GM10266 (cell line): Measurements from ENCODE around the gene SLC6A6.

ENCODE experiments used
- DNase-seq: peaks from one replicate; pipeline ENCODE4 v3.0.0; 2012; ENCODE audit errors: extremely low spot score
- TF ChIP-seq, protein P1 (sequence below): IDR thresholded peaks from 2 replicates; pipeline ENCODE4 v1.5.1; 2012; ENCODE audit warnings: mild to moderate bottlenecking, low read depth; ENCODE audit not compliant: control insufficient read depth, insufficient read depth; ENCODE audit errors: missing control alignments

The SLC6A6 gene

DNA sequence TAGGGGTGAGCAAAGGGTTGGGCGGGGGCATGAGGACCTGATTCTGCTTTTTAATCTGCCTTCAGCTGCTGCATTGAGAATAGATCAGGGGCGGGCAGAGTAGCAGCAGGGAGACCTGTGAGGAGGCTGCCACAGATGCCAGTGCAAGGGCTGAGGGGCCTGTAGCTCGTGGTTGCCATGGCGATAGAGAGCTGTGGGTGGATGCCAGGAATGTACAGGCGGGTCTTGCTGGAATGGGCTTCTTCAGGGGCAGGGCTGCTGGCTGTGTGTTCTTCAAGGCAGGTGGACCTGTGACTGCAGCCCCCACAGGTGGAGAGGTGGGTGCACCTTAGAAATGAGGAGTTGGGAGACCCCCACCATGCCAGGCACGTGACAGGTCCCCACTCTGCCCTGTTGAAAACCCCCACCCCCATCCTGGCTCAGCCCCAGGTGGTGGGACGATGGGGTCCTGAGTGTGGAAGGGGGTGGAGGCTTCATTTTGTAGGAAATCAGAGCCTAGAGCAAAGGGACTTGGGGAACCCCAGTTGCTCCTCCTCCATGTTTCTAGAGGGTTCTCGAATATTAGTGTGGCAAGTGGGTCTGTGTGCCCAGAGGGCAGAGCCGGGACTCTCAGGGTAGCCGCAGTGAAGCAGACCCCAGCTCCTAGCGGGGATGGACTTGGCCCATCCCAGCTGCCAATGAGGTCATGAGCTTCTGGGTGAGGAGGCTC, 38.3 kb downstream of the SLC6A6 start:
- TF ChIP-seq, protein P1, sequence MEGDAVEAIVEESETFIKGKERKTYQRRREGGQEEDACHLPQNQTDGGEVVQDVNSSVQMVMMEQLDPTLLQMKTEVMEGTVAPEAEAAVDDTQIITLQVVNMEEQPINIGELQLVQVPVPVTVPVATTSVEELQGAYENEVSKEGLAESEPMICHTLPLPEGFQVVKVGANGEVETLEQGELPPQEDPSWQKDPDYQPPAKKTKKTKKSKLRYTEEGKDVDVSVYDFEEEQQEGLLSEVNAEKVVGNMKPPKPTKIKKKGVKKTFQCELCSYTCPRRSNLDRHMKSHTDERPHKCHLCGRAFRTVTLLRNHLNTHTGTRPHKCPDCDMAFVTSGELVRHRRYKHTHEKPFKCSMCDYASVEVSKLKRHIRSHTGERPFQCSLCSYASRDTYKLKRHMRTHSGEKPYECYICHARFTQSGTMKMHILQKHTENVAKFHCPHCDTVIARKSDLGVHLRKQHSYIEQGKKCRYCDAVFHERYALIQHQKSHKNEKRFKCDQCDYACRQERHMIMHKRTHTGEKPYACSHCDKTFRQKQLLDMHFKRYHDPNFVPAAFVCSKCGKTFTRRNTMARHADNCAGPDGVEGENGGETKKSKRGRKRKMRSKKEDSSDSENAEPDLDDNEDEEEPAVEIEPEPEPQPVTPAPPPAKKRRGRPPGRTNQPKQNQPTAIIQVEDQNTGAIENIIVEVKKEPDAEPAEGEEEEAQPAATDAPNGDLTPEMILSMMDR: no peak
- no peak for DNase-seq

DNA sequence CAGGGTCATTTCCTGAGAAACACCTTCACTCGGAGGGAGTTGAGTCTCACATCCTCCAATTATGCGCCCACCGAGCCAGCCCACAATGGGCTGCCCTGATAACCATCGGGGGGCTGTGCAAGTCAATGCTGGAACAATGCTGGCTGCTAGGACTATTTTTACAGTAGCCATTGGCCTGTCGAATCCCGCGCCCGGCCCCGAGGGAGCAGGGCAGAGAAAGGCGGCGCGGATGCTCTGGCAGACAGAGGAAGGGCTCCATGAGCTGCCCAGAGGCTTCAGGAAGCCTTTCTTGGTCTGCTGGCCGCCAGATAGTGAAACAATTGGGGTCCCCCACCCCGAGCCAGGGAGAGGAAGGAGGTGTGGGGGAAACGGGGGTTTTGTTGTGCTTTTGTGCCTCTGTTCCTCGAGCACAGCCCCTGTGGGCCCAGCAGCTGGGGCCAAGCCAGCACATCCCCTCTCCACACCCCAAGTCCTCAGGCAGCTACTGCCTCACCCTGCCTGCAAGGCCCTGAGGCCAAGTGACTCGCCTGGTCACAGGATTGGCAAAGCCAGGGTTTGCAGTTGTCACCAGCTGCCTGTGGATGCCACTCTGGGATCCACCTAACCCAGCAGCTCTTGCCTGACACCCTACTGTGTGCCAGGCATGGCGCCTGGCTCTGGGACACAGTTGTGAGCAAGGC, 39.0 kb downstream of the SLC6A6 start:
- DNase-seq: no peak
- TF ChIP-seq, protein P1: no peak

DNA sequence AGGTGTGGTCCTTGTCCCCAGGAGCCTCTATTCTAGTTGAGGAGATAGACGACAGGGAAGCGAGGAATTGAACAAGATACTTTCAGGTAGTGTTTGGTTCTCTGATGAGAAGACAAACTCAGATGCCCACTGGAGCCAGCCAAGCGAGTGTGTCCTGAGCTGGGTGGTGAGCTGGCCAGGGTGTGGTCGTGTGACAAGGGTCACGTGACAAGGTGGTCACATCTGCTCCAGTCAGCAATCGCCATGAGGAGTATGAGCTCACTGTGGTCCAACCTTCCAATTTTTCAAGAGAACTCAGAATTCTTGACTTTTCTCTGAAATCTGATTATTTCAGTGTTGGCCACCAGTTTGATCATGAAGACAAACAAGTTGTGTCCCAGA, 39.5 kb downstream of the SLC6A6 start:
- no peak for DNase-seq
- TF ChIP-seq, protein P1: no peak

DNA sequence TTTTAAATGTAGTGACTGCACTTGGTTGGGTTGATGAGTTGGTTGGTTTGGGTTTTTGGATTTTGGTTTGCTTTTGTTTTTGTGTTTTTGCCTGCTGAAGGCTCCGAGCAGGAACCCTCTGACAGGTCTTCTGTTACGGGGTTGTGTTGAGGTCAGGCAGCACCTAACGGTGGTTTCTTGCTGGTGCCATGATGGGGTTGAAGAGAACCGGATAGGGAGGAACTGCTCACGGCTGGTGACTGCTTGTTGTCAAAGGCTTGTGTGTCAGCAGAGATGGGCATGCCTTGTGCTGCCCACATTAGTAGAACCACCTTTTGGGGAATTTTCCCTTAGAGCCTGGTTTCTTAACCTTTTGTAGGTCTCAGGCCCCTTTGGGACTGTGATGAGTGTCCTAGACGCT, 42.0 kb downstream of the SLC6A6 start:
- TF ChIP-seq, protein P1: no peak
- no peak for DNase-seq

DNA sequence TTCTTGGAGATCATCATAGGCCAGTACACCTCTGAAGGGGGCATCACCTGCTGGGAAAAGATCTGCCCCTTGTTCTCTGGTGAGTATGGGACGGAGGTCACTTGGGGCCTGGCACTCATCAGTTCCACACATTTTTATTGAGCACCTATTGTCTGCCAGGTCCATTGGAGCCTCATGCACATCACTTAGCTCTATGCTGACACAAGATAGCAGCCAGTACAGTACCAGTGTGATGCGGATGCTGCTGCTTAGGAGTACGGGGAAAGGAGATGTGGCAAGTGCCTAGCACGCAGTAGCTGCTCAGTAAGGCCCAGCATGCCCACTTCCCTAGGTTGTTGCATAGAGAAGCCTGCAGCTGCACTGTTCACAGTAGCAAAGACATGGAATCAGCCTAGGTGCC, 43.4 kb downstream of the SLC6A6 start:
- TF ChIP-seq, protein P1: no peak

DNA sequence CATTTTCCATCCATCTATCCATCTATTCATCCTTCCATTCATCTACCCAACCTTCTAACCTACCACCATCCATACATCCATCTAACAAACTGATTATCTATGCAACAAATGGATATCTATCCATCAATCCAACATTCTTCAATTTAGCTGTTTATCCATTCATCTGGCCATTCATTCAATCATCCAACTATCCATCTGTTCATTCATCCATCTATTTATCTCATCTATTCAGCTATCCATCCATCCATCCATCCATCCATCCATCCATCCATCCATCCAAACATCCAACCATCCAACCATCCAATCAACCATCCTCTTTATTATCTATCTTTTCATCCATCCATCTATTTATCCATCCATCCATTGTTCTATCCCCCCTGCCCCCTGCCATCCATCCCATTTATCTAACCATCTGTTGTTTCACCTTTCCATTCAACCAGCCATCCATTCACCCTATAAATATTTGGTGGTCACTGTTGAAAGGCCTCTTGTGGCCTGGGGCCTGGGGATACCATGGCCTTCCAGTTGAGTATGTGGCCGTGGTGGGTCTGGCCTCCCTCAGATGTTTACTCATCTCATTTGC, 44.7 kb downstream of the SLC6A6 start:
- DNase-seq: no peak
- TF ChIP-seq, protein P1: no peak

More for the DNA sequence above, 43.4 kb downstream of the SLC6A6 start:
- no peak for DNase-seq

DNA sequence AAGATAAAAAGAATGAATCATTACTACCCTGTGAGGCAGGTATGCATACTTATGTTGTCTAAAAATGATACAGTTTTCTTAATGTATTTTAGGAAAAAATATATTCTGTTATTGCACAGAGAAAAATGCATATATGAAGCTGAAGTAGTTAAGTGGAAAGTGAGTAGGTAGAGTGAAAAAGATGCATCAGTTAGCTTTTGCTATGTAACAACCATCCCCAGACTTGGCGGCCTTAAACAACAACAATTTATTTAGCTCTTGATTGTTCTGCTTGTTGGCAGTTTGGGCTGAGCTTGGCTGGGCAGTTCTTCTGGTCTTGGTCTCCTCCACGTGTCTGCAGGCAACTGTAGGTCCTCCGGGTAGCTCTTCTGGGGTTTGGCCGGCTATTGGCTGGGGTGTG, 45.7 kb downstream of the SLC6A6 start:
- no peak for DNase-seq
- TF ChIP-seq, protein P1: no peak
